Fibroblast of lung (primary cell): ENCODE measurements around the gene INPP1. TPM values are rescaled to one million over a fixed set of nuclear protein-coding genes. Genes with fewer than 3 reads are reported as not detected.

Experiments
- DNase-seq, 2 donors: peaks; one replicate each; pipeline versions ENCODE4 v3.0.0 to v3.0.0-alpha.2; 2010; ENCODE audit warnings: low read depth in 2 of 2
- H2AFZ ChIP-seq: 2 replicates; pipeline ENCODE4 v1.5.1; 2012; ENCODE audit warnings: low read length, control low read depth, inconsistent platforms
- H3K27ac ChIP-seq: 2 replicates; pipeline ENCODE4 v1.5.1; 2011; ENCODE audit warnings: low read length, control low read depth; ENCODE audit not compliant: insufficient read depth
- H3K27me3 ChIP-seq: 2 replicates; pipeline ENCODE4 v1.5.1; 2011; ENCODE audit warnings: mild to moderate bottlenecking, low read length; ENCODE audit not compliant: control insufficient read depth, insufficient read depth
- H3K36me3 ChIP-seq: 2 replicates; pipeline ENCODE4 v1.5.1; 2011; ENCODE audit warnings: low read length; ENCODE audit not compliant: control insufficient read depth, insufficient read depth
- H3K4me1 ChIP-seq: 2 replicates; pipeline ENCODE4 v1.5.1; 2011; ENCODE audit warnings: low read length; ENCODE audit not compliant: control insufficient read depth, insufficient read depth; ENCODE audit errors: extremely low read depth
- H3K4me2 ChIP-seq: 2 replicates; pipeline ENCODE4 v1.5.1; 2011; ENCODE audit warnings: low read length, control low read depth; ENCODE audit not compliant: insufficient read depth; ENCODE audit errors: extremely low read depth
- H3K4me3 ChIP-seq, 4 experiments: fragments of 200-600 bp in 1 of 4; sonication (generic) in 1 of 4; replicated peaks in 1 of 4; 2 replicates each; pipeline ENCODE4 v1.5.1; 2011 to 2016; ENCODE audit warnings: low read length in 4 of 4, low read depth in 3 of 4, mild to moderate bottlenecking in 3 of 4, control low read depth in 2 of 4, inconsistent platforms in 1 of 4, mixed read lengths in 1 of 4; ENCODE audit not compliant: insufficient read depth in 1 of 4; ENCODE audit errors: control extremely low read depth in 1 of 4
- H3K79me2 ChIP-seq: 2 replicates; pipeline ENCODE4 v1.5.1; 2012; ENCODE audit warnings: mild to moderate bottlenecking, low read length, inconsistent platforms; ENCODE audit not compliant: control insufficient read depth, insufficient read depth
- H3K9ac ChIP-seq: 2 replicates; pipeline ENCODE4 v1.5.1; 2011; ENCODE audit warnings: mild to moderate bottlenecking, low read length, control low read depth; ENCODE audit not compliant: insufficient read depth
- H3K9me3 ChIP-seq: 2 replicates; pipeline ENCODE4 v1.5.1; 2012; ENCODE audit warnings: low read depth, low read length; ENCODE audit not compliant: control insufficient read depth, insufficient read depth
- H4K20me1 ChIP-seq: 2 replicates; pipeline ENCODE4 v1.5.1; 2011; ENCODE audit warnings: low read length; ENCODE audit not compliant: control insufficient read depth, insufficient read depth; ENCODE audit errors: extremely low read depth
- CTCF ChIP-seq, 2 donors: IDR thresholded peaks in 1 of 2; conservative IDR thresholded peaks in 1 of 2; 1 replicate in 1 of 2; 2 replicates in 1 of 2; pipeline ENCODE4 v1.5.1; 2011 to 2012; ENCODE audit warnings: low read length in 2 of 2, control low read depth in 1 of 2, inconsistent platforms in 1 of 2, low read depth in 1 of 2, mild to moderate bottlenecking in 1 of 2
- EZH2 ChIP-seq: IDR thresholded peaks from 2 replicates; pipeline ENCODE4 v1.5.1; 2012; ENCODE audit warnings: low read length, control low read depth, mild to moderate bottlenecking; ENCODE audit errors: missing control alignments
- polyA plus RNA-seq, 2 donors: library from polyadenylated mRNA; depleted of rRNA in 1 of 2; stranded (reverse) in 1 of 2; unstranded in 1 of 2; fragments of >200 nt; gene quantifications; 2 replicates each; pipeline ENCODE4 v1.2.1, GENCODE V29; 2011 to 2012; ENCODE audit warnings: missing spikeins in 1 of 2
- total RNA-seq: library from RNA; depleted of rRNA; stranded (reverse); fragments of >200 nt; gene quantifications from 2 replicates; pipeline ENCODE4 v1.2.1, GENCODE V29; 2014

Gene INPP1
- total and polyA plus RNA-seq, 2 donors (not counting 1 experiment from before 2014, with no cell fraction given): 14.0 to 16.4 TPM

DNA sequence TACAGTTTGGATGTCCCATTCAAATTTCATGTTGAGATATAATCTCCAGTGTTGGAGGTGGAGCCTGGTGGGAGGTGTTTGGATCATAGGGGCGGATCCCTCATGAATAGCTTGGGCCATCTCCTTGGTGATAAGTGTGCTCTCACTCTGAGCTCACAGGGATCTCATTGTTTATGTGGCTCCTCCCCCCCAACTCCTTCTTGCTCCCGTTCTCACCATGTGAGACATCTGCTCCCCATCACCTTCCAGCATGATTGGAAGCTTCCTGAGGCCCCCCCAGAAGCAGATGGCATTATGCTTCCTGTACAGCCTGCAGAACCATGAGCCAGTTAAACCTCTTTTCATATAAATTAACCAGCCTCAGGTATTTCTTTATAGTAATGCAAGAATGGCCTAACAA lies 3.0 kb upstream of the INPP1 start:
- no peaks in the 10 kb centered on the region for H3K27me3 ChIP-seq
- no peaks in the 10 kb centered on the region for H3K9me3 ChIP-seq
- no peak overlapping the region for H3K4me2 ChIP-seq
- peak; percentile 11 to 21 for DNase-seq
- H4K20me1 ChIP-seq: no peaks in the 10 kb centered on the region
- no peaks in the 10 kb centered on the region for H3K4me1 ChIP-seq
- TF ChIP-seq EZH2 (no peak), CTCF (conservative IDR thresholded peaks at IDR 0.05 in 1 of 2, IDR thresholded peaks at IDR 0.05 in 1 of 2; ENCODE audit: low read depth in 1 of 2, low read length in 2 of 2) (no peak)
- H3K27ac ChIP-seq: no peak overlapping the region
- no peak overlapping the region for H3K4me3 ChIP-seq
- no peak overlapping the region for H3K9ac ChIP-seq
- H2AFZ ChIP-seq: no peak overlapping the region
- no peaks in the 10 kb centered on the region for H3K36me3 ChIP-seq
- peaks cover 7% of the 10 kb centered on the region for H3K79me2 ChIP-seq

- no peaks in the 10 kb centered on the region for H3K27me3 ChIP-seq
- no peak for DNase-seq
- H2AFZ ChIP-seq: peak overlapping the region; percentile 22
Measured at GRCh38 chr2:190342611-190343010, 778 bp upstream of the INPP1 start.

DNA sequence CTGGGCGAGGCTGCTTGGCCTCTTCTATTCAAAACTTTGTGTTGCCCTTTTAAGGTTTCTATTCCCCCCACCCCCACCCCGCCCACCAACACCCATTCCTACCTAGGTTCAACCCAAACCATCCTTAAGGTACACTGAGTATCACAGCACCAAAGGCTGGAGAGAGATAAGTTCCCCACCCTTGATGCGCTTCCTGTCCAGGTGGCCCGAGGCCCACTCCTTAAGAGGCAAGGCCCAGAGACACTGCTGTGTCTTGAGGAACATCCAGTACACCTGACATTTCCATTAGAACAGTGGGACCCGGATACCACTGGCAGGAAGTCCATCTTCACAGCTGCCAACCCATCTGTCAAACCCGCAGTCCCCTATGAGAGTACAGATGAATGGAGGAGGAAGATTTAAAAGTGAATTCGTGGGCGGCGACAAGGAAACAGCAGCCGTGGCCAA lies 277 bp upstream of the INPP1 start:
- H3K4me1 ChIP-seq: no peaks in the 10 kb centered on the region
- H3K9me3 ChIP-seq: no peaks in the 10 kb centered on the region
- H3K9ac ChIP-seq: peak overlapping the region; percentile 86
- no peaks in the 10 kb centered on the region for H3K36me3 ChIP-seq
- H3K4me3 ChIP-seq: peak overlapping the region; percentile 40 to 75 (median 67)
- H2AFZ ChIP-seq: peak overlapping the region; percentile 81
- peak overlapping the region; percentile 87 for H3K27ac ChIP-seq
- H3K4me2 ChIP-seq: peak overlapping the region; percentile 75
- H4K20me1 ChIP-seq: no peaks in the 10 kb centered on the region
- DNase-seq: no peak
- H3K79me2 ChIP-seq: peaks cover 22% of the 10 kb centered on the region
- no peaks in the 10 kb centered on the region for H3K27me3 ChIP-seq
- TF ChIP-seq CTCF (conservative IDR thresholded peaks at IDR 0.05 in 1 of 2, IDR thresholded peaks at IDR 0.05 in 1 of 2; ENCODE audit: low read depth in 1 of 2, low read length in 2 of 2): no peak
- no peak for TF ChIP-seq EZH2

More at GRCh38 chr2:190342611-190343010, 778 bp upstream of the INPP1 start:
- H3K4me3 ChIP-seq: no peak overlapping the region
- H3K4me1 ChIP-seq: no peaks in the 10 kb centered on the region
- no peak overlapping the region for H3K27ac ChIP-seq
- no peak for TF ChIP-seq EZH2
- TF ChIP-seq CTCF (conservative IDR thresholded peaks at IDR 0.05 in 1 of 2, IDR thresholded peaks at IDR 0.05 in 1 of 2; ENCODE audit: low read depth in 1 of 2, low read length in 2 of 2): no peak
- H3K9me3 ChIP-seq: no peaks in the 10 kb centered on the region
- H4K20me1 ChIP-seq: no peaks in the 10 kb centered on the region
- H3K9ac ChIP-seq: no peak overlapping the region
- H3K79me2 ChIP-seq: peaks cover 22% of the 10 kb centered on the region
- H3K4me2 ChIP-seq: no peak overlapping the region
- no peaks in the 10 kb centered on the region for H3K36me3 ChIP-seq
